Gastrocnemius medialis (tissue), 4 donors: ENCODE data around the gene ZNF77. TPM values are rescaled to one million over a fixed set of nuclear protein-coding genes. Genes with fewer than 3 reads are reported as not detected.

ENCODE experiments used
- ATAC-seq, 2 donors: fragments of 150-250 bp; one replicate each; pipeline ENCODE4 v1.9.1; 2016
- DNase-seq, 2 donors: peaks; one replicate each; pipeline ENCODE4 v3.0.0-alpha.2; 2019
- H3K27ac ChIP-seq, 4 donors: fragments of 200-600 bp; sonication (generic); 1 replicate in 1 of 4; 2 replicates in 3 of 4; pipeline ENCODE4 v1.5.1; 2016 to 2018; ENCODE audit warnings: mild to moderate bottlenecking in 2 of 4, moderate library complexity in 1 of 4
- H3K27me3 ChIP-seq, 3 donors: fragments of 200-600 bp; sonication (generic) in 2 of 3; 1 replicate in 1 of 3; 2 replicates in 2 of 3; pipeline versions ENCODE4 v1.5.1 to v1.6.0; 2016 to 2019; ENCODE audit warnings: mild to moderate bottlenecking in 1 of 3, moderate library complexity in 1 of 3
- H3K36me3 ChIP-seq, 2 donors: fragments of 200-600 bp; sonication (generic) in 1 of 2; one replicate each; pipeline ENCODE4 v1.5.1; 2017 to 2018
- H3K4me1 ChIP-seq, 2 donors: fragments of 200-600 bp; sonication (generic) in 1 of 2; one replicate each; pipeline ENCODE4 v1.5.1; 2016 to 2017; ENCODE audit warnings: mild to moderate bottlenecking in 2 of 2
- H3K4me3 ChIP-seq, 4 donors: fragments of 200-600 bp; sonication (generic) in 3 of 4; 1 replicate in 1 of 4; 2 replicates in 3 of 4; pipeline ENCODE4 v1.5.1; 2016 to 2019; ENCODE audit warnings: mild to moderate bottlenecking in 2 of 4
- H3K9me3 ChIP-seq, 3 donors: fragments of 200-600 bp; sonication (generic) in 2 of 3; 1 replicate in 1 of 3; 2 replicates in 2 of 3; pipeline ENCODE4 v1.5.1; 2016 to 2019
- POLR2A ChIP-seq, 2 donors: fragments of 450-650 bp; IDR thresholded peaks; one replicate each; pipeline ENCODE4 v1.6.1; 2017; ENCODE audit warnings: antibody characterized with exemption in 2 of 2, mild to moderate bottlenecking in 2 of 2, moderate library complexity in 2 of 2
- in situ Hi-C, 4 donors: fragments of 200-750 bp; cut with MboI; loops; one replicate each; pipeline versions ENCODE4 v1.15.0 to v1.8.0; 2017; ENCODE audit warnings: low sequenced_read_pairs in 4 of 4
- intact Hi-C: fragments of 100-400 bp; cut with DNase I; formaldehyde crosslinking; loops from one replicate; pipeline ENCODE4 v1.15.1; 2023; ENCODE audit warnings: low total_unique reads
- total RNA-seq, 4 donors: library from RNA; depleted of rRNA; stranded (reverse); fragments of >200 nt; gene quantifications; one replicate each; pipeline versions ENCODE4 v1.1.0 to v1.2.3, GENCODE V29; 2016
- TF ChIP-seq, protein P1 (sequence below), 5 experiments: fragments of 450-650 bp in 3 of 5; fragments of 200-600 bp in 2 of 5; sonication (generic) in 2 of 5; IDR thresholded peaks in 4 of 5; conservative IDR thresholded peaks in 1 of 5; 1 replicate in 4 of 5; 2 replicates in 1 of 5; pipeline ENCODE4 v1.5.1; 2016 to 2019; ENCODE audit warnings: antibody characterized with exemption in 5 of 5, mild to moderate bottlenecking in 3 of 5, moderate library complexity in 3 of 5

ZNF77 gene
- total RNA-seq, 4 donors from 2014 or later = 1.3 to 4.7 (median 1.5) TPM

DNA sequence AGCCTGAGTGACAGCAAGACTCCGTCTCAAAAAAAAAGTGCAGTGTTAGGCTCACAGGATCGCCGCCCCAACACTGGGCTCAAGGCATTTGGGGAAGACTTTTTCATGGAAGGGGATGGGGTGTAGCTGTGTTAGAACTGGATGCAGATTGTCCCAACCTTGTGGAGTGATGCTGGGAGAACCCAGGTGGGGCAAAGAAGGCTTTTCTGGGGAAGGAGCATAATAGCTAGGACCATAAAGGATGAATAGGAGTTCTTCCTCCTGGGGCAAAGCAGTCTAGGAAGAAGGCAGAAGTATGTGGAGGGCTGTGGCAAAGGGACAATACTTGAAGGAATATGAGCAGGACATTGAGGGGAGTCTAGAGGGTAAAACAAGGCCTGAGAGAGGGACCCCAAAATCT lies 43.8 kb upstream of the ZNF77 start:
- Histone ChIP-seq H3K4me1 (peaks cover 2 to 7% of the 10 kb centered on the region in 2 donors), H3K36me3 (no peaks in the 10 kb centered on the region), H3K4me3 (no peak overlapping the region), H3K27ac (no peak overlapping the region), H3K9me3 (no peaks in the 10 kb centered on the region), H3K27me3 (peaks cover 0 to 4% (median 0%) of the 10 kb centered on the region in 3 donors)
- ATAC-seq (no peak), DNase-seq (no peak)
- TF ChIP-seq, protein P1, sequence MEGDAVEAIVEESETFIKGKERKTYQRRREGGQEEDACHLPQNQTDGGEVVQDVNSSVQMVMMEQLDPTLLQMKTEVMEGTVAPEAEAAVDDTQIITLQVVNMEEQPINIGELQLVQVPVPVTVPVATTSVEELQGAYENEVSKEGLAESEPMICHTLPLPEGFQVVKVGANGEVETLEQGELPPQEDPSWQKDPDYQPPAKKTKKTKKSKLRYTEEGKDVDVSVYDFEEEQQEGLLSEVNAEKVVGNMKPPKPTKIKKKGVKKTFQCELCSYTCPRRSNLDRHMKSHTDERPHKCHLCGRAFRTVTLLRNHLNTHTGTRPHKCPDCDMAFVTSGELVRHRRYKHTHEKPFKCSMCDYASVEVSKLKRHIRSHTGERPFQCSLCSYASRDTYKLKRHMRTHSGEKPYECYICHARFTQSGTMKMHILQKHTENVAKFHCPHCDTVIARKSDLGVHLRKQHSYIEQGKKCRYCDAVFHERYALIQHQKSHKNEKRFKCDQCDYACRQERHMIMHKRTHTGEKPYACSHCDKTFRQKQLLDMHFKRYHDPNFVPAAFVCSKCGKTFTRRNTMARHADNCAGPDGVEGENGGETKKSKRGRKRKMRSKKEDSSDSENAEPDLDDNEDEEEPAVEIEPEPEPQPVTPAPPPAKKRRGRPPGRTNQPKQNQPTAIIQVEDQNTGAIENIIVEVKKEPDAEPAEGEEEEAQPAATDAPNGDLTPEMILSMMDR (IDR thresholded peaks at IDR 0.05 in 4 of 5, conservative IDR thresholded peaks at IDR 0.05 in 1 of 5) = no peak
- TF ChIP-seq POLR2A (IDR thresholded peaks at IDR 0.05) = no peak
- in situ Hi-C loops (no loop called here), intact Hi-C loops (no loop called here)

DNA sequence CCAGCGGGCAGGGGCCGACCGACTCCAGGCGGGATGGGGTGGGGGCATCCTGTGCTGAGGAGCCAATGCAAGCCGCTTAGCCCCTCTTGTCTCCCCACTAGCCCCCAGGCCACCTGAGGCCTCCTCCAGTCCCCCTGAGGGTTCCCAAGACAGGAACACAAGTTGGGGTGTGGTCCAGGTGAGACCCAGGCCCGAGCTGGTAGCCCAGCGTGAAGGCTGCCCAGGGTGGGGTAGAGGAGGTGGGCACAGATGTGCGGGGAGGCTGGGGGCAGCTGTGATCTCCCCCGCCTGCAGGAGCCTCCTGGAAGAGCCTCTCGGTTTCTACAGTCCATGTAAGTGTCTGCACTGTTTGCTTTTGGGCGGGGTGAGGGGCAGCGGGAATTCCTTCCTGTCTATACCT lies 43.0 kb upstream of the ZNF77 start:
- Histone ChIP-seq H3K36me3 (no peaks in the 10 kb centered on the region), H3K4me3 (no peak overlapping the region), H3K9me3 (no peaks in the 10 kb centered on the region), H3K27ac (no peak overlapping the region), H3K4me1 (peaks cover 10 to 15% of the 10 kb centered on the region in 2 donors), H3K27me3 (peaks cover 0 to 4% (median 0%) of the 10 kb centered on the region in 3 donors)
- in situ Hi-C loops (no loop called here), intact Hi-C loops (no loop called here)
- DNase-seq = no peak
- TF ChIP-seq POLR2A (IDR thresholded peaks at IDR 0.05) = no peak
- TF ChIP-seq, protein P1 (IDR thresholded peaks at IDR 0.05 in 4 of 5, conservative IDR thresholded peaks at IDR 0.05 in 1 of 5) = no peak
- no peak for ATAC-seq

DNA sequence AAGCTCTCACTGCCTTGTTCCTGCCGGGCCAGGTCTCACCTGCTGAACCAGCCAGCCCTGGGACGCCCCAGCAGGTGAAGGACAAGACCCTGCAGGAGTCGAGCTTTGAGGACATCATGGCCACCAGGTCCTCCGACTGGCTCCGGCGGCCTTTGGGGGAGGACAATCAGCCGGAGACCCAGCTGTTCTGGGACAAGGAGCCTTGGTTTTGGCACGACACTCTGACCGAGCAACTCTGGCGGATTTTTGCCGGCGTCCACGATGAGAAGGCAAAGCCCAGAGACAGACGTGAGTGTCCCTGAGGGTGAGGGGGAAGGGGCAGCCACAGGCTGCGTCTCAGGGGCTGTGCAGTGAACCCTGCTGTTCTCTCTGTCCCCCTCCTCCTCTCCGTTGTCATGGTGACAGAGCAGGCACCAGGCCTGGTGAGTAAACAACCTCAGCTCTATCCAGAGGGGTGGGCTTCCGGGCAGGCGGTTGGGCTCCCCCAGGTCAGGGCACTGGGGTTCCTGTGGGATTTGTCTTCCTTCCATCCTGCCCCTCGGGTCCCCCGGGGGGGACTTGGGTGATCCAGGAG lies 42.3 kb upstream of the ZNF77 start:
- in situ Hi-C loops (no loop called here), intact Hi-C loops (no loop called here)
- Histone ChIP-seq H3K27me3 (peaks cover 0 to 4% (median 0%) of the 10 kb centered on the region in 3 donors), H3K27ac (no peak overlapping the region), H3K36me3 (no peaks in the 10 kb centered on the region), H3K4me3 (no peak overlapping the region), H3K4me1 (peaks cover 15 to 21% of the 10 kb centered on the region in 2 donors), H3K9me3 (no peaks in the 10 kb centered on the region)
- no peak for DNase-seq
- TF ChIP-seq, protein P1 (IDR thresholded peaks at IDR 0.05 in 4 of 5, conservative IDR thresholded peaks at IDR 0.05 in 1 of 5) = no peak
- no peak for TF ChIP-seq POLR2A (IDR thresholded peaks at IDR 0.05)
- no peak for ATAC-seq

DNA sequence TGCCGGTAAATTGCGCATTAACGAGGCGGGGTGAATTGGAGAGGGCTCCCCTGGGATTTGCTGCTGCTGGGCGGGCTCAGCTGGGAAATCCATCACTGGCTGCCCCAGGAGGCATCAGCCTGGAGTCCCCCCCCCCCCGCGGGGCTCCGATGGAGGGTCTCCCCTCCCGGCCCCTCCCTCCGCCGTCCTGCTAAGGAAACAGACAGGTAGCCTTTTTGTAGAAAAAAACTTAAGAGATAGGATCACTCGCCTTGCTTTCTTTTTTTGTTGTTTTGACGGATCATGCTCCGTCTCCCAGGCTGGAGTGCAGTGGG lies 39.4 kb upstream of the ZNF77 start:
- peaks cover 15 to 21% of the 10 kb centered on the region in 2 donors for H3K4me1 ChIP-seq
- no peaks in the 10 kb centered on the region for H3K36me3 ChIP-seq
- no peak for DNase-seq
- peak overlapping the region; percentile 8 to 36 (median 30) for H3K4me3 ChIP-seq
- in situ Hi-C loops = no loop called here
- peak in 1 of 2 donors; percentile 27 for ATAC-seq
- peak overlapping the region; percentile 65 to 77 (median 74) for H3K27ac ChIP-seq
- peaks cover 0 to 4% (median 0%) of the 10 kb centered on the region in 3 donors for H3K27me3 ChIP-seq
- intact Hi-C loops = no loop called here
- no peaks in the 10 kb centered on the region for H3K9me3 ChIP-seq
- TF ChIP-seq, protein P1 (IDR thresholded peaks at IDR 0.05 in 4 of 5, conservative IDR thresholded peaks at IDR 0.05 in 1 of 5) = no peak
- no peak for TF ChIP-seq POLR2A (IDR thresholded peaks at IDR 0.05)
